ENCODE measurements around the gene GADL1.
A peak's percentile ranks its signal among the peaks of the same experiment; 100 is the strongest.

Gene GADL1

DNA sequence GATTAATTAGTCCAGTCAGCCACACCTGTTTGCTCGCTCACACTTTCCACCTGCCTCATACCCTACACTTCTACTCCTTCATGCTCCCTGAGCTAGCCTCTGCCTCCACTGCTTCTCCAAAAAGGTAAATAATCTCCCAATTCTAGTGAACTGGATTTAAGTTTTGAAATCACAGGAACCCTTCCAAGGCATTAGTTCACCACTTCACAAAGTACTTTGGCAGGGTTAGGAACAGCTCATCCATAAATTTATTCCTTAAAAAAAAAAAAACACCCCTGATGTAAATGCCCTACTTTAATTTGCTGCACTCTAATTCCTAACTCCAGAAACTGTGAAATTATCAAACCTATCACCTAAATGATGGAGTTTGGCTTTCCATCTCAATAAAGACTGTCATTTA is 58.3 kb downstream of the GADL1 start:
- no peak overlapping the region for H2BK120ac ChIP-seq (ENCODE audit: low read depth, low read length)
- no peak overlapping the region for H2AK5ac ChIP-seq (ENCODE audit: low read length, severe bottlenecking)
- H3K27me3 ChIP-seq (ENCODE audit: control insufficient read depth in 1 of 2, insufficient read depth in 1 of 2, low read length in 2 of 2) = peaks cover 0 to 3% of the 10 kb centered on the region in 2 experiments
- H4K91ac ChIP-seq (ENCODE audit: low read length) = no peak overlapping the region
- no peak overlapping the region for H2BK5ac ChIP-seq (ENCODE audit: low read depth, low read length, poor library complexity, severe bottlenecking)
- no peak for DNase-seq
- no peak overlapping the region for H2AFZ ChIP-seq (ENCODE audit: low read depth, low read length)
- no peak overlapping the region for H2BK12ac ChIP-seq (ENCODE audit: low read length in 2 of 2)
- H2BK15ac ChIP-seq (ENCODE audit: low read depth, poor library complexity, severe bottlenecking) = no peak overlapping the region
- H3K79me1 ChIP-seq (replicated peaks; ENCODE audit: low read length, poor library complexity, severe bottlenecking) = no peaks in the 10 kb centered on the region
- H3K9ac ChIP-seq (ENCODE audit: low read length) = no peak overlapping the region
- no peaks in the 10 kb centered on the region for H3K9me3 ChIP-seq (ENCODE audit: control insufficient read depth, low read length)
- H3K23ac ChIP-seq (ENCODE audit: low read length in 2 of 2) = no peak overlapping the region
- H3K4me1 ChIP-seq (ENCODE audit: control insufficient read depth, insufficient read depth, low read depth, low read length) = no peaks in the 10 kb centered on the region
- no peak overlapping the region for H3K14ac ChIP-seq (ENCODE audit: low read length in 2 of 2)
- no peak overlapping the region for H3K4ac ChIP-seq (ENCODE audit: low read depth in 1 of 2, low read length in 2 of 2)
- H3K27ac ChIP-seq (ENCODE audit: low read length, poor library complexity, severe bottlenecking) = no peak overlapping the region
- no peaks in the 10 kb centered on the region for H3K36me3 ChIP-seq (ENCODE audit: control insufficient read depth in 1 of 2, insufficient read depth in 2 of 2, low read depth in 1 of 2, low read length in 2 of 2)
- 98% methylated on average over 1 of the region's 1 CpG for WGBS
- no peak overlapping the region for H3K4me2 ChIP-seq (ENCODE audit: low read length, poor library complexity, severe bottlenecking)
- no peak overlapping the region for H4K8ac ChIP-seq (ENCODE audit: low read length)
- H3K4me3 ChIP-seq (ENCODE audit: insufficient read depth in 1 of 2, low read depth in 1 of 2, low read length in 2 of 2) = peak overlapping the region in 1 of 2 experiments; percentile 5
- H3K18ac ChIP-seq (ENCODE audit: low read depth in 1 of 2, low read length in 2 of 2) = no peak overlapping the region

DNA sequence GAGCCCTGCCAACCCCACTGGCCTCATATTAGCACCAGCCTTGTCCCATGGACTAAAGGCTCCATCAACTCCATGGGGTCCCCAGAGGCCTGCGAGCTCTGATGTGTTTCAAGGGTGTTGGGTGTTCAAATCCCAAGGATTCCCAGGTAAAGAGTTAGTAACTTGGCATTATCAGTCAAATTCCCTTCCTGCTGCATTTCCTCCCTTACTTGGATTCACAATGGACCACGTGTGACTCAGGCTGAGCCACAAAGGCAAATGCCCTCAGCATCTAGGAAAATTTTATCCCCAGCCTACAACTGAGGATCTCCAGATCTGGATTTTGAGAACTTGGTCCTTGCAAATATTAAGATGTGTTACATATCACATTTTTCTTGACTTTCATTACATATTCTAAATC is 58.8 kb downstream of the GADL1 start:
- H3K27ac ChIP-seq (ENCODE audit: low read length, poor library complexity, severe bottlenecking) = no peak overlapping the region
- H4K8ac ChIP-seq (ENCODE audit: low read length) = no peak overlapping the region
- WGBS = 88% methylated on average over 2 of the region's 2 CpGs
- H3K79me1 ChIP-seq (replicated peaks; ENCODE audit: low read length, poor library complexity, severe bottlenecking) = no peaks in the 10 kb centered on the region
- no peak overlapping the region for H2BK5ac ChIP-seq (ENCODE audit: low read depth, low read length, poor library complexity, severe bottlenecking)
- no peak overlapping the region for H4K91ac ChIP-seq (ENCODE audit: low read length)
- no peak overlapping the region for H3K4ac ChIP-seq (ENCODE audit: low read depth in 1 of 2, low read length in 2 of 2)
- DNase-seq = no peak
- no peak overlapping the region for H2BK12ac ChIP-seq (ENCODE audit: low read length in 2 of 2)
- no peak overlapping the region for H3K23ac ChIP-seq (ENCODE audit: low read length in 2 of 2)
- no peak overlapping the region for H3K4me2 ChIP-seq (ENCODE audit: low read length, poor library complexity, severe bottlenecking)
- H3K4me3 ChIP-seq (ENCODE audit: insufficient read depth in 1 of 2, low read depth in 1 of 2, low read length in 2 of 2) = peak overlapping the region in 1 of 2 experiments; percentile 5
- H2BK15ac ChIP-seq (ENCODE audit: low read depth, poor library complexity, severe bottlenecking) = no peak overlapping the region
- no peak overlapping the region for H2AK5ac ChIP-seq (ENCODE audit: low read length, severe bottlenecking)
- H3K18ac ChIP-seq (ENCODE audit: low read depth in 1 of 2, low read length in 2 of 2) = no peak overlapping the region
- no peaks in the 10 kb centered on the region for H3K36me3 ChIP-seq (ENCODE audit: control insufficient read depth in 1 of 2, insufficient read depth in 2 of 2, low read depth in 1 of 2, low read length in 2 of 2)
- no peak overlapping the region for H3K9ac ChIP-seq (ENCODE audit: low read length)
- no peaks in the 10 kb centered on the region for H3K4me1 ChIP-seq (ENCODE audit: control insufficient read depth, insufficient read depth, low read depth, low read length)
- H3K27me3 ChIP-seq (ENCODE audit: control insufficient read depth in 1 of 2, insufficient read depth in 1 of 2, low read length in 2 of 2) = peaks cover 0 to 3% of the 10 kb centered on the region in 2 experiments
- no peaks in the 10 kb centered on the region for H3K9me3 ChIP-seq (ENCODE audit: control insufficient read depth, low read length)
- no peak overlapping the region for H2AFZ ChIP-seq (ENCODE audit: low read depth, low read length)
- no peak overlapping the region for H3K14ac ChIP-seq (ENCODE audit: low read length in 2 of 2)
- H2BK120ac ChIP-seq (ENCODE audit: low read depth, low read length) = no peak overlapping the region

DNA sequence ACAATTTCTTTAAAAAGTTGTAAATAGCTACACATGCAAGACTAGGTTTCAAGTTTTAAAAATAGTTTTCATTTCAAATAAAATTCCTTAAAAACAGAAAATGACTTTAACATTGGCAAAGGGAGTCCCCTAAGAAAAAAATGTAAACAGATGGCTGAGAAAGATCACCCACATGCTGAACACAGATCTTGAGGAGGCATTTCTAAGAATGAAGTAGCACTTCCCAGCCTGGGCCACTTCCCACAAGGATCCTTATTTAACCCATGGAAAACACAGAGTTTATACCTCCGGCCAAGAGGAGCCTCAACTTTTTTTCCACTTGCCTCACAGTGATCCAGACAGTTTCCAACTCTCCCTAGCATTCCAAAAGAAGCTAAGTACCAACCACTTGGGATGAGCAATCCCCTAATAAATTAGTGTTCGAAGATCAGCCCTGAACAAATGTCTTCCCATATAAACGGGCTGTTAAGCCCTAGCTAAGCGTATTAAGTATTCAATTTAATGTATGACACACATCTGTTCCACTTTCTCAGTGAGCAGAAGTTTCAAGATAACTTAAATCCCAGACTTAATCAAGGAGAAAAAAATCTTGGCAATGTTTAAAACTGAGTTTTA is 61.4 kb downstream of the GADL1 start:
- Histone ChIP-seq H4K8ac (ENCODE audit: low read length) (no peak overlapping the region), H3K9ac (ENCODE audit: low read length) (no peak overlapping the region), H3K4ac (ENCODE audit: low read depth in 1 of 2, low read length in 2 of 2) (no peak overlapping the region), H3K4me1 (ENCODE audit: control insufficient read depth, insufficient read depth, low read depth, low read length) (no peaks in the 10 kb centered on the region), H3K18ac (ENCODE audit: low read depth in 1 of 2, low read length in 2 of 2) (no peak overlapping the region), H3K79me1 (replicated peaks; ENCODE audit: low read length, poor library complexity, severe bottlenecking) (no peaks in the 10 kb centered on the region), H3K14ac (ENCODE audit: low read length in 2 of 2) (no peak overlapping the region), H4K91ac (ENCODE audit: low read length) (no peak overlapping the region), H3K27ac (ENCODE audit: low read length, poor library complexity, severe bottlenecking) (no peak overlapping the region), H3K9me3 (ENCODE audit: control insufficient read depth, low read length) (no peaks in the 10 kb centered on the region), H3K4me2 (ENCODE audit: low read length, poor library complexity, severe bottlenecking) (no peak overlapping the region), H3K23ac (ENCODE audit: low read length in 2 of 2) (no peak overlapping the region), H2BK5ac (ENCODE audit: low read depth, low read length, poor library complexity, severe bottlenecking) (no peak overlapping the region), H3K36me3 (ENCODE audit: control insufficient read depth in 1 of 2, insufficient read depth in 2 of 2, low read depth in 1 of 2, low read length in 2 of 2) (no peaks in the 10 kb centered on the region), H2BK12ac (ENCODE audit: low read length in 2 of 2) (no peak overlapping the region), H2BK15ac (ENCODE audit: low read depth, poor library complexity, severe bottlenecking) (no peak overlapping the region), H2BK120ac (ENCODE audit: low read depth, low read length) (no peak overlapping the region), H3K4me3 (ENCODE audit: insufficient read depth in 1 of 2, low read depth in 1 of 2, low read length in 2 of 2) (no peak overlapping the region), H3K27me3 (ENCODE audit: control insufficient read depth in 1 of 2, insufficient read depth in 1 of 2, low read length in 2 of 2) (no peaks in the 10 kb centered on the region), H2AK5ac (ENCODE audit: low read length, severe bottlenecking) (no peak overlapping the region), H2AFZ (ENCODE audit: low read depth, low read length) (no peak overlapping the region)
- DNase-seq = no peak
- WGBS = 57% methylated on average over 3 of the region's 4 CpGs

DNA sequence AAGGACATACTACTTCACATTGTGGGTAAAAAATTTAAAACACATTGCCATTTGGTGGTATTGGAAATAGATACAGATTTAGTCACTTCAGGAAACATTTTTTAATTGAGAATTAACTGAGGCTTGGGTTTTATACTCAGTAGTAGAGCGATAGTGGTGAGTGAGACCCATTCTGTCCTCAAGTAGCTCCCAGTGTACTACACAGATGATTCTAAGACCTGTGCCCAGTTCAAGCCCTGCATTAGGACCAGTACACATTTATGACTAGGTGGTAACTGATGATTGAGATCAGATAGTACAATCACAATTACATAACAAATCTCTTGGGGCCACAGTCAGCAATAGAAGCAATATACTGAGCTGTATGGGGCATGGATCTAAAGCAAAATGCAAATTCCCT is 67.4 kb downstream of the GADL1 start:
- WGBS = 89% methylated on average over 1 of the region's 1 CpG
- Histone ChIP-seq H4K91ac (ENCODE audit: low read length) (no peak overlapping the region), H3K4me1 (ENCODE audit: control insufficient read depth, insufficient read depth, low read depth, low read length) (no peaks in the 10 kb centered on the region)

More for the DNA sequence above, 67.4 kb downstream of the GADL1 start:
- Histone ChIP-seq H3K79me1 (replicated peaks; ENCODE audit: low read length, poor library complexity, severe bottlenecking) (no peaks in the 10 kb centered on the region), H2BK12ac (ENCODE audit: low read length in 2 of 2) (no peak overlapping the region), H3K36me3 (ENCODE audit: control insufficient read depth in 1 of 2, insufficient read depth in 2 of 2, low read depth in 1 of 2, low read length in 2 of 2) (no peaks in the 10 kb centered on the region), H3K4me3 (ENCODE audit: insufficient read depth in 1 of 2, low read depth in 1 of 2, low read length in 2 of 2) (no peak overlapping the region), H3K18ac (ENCODE audit: low read depth in 1 of 2, low read length in 2 of 2) (no peak overlapping the region), H2BK120ac (ENCODE audit: low read depth, low read length) (no peak overlapping the region), H3K9me3 (ENCODE audit: control insufficient read depth, low read length) (no peaks in the 10 kb centered on the region), H3K14ac (ENCODE audit: low read length in 2 of 2) (no peak overlapping the region), H3K9ac (ENCODE audit: low read length) (no peak overlapping the region), H3K27ac (ENCODE audit: low read length, poor library complexity, severe bottlenecking) (no peak overlapping the region), H2BK5ac (ENCODE audit: low read depth, low read length, poor library complexity, severe bottlenecking) (no peak overlapping the region), H2BK15ac (ENCODE audit: low read depth, poor library complexity, severe bottlenecking) (no peak overlapping the region), H3K27me3 (ENCODE audit: control insufficient read depth in 1 of 2, insufficient read depth in 1 of 2, low read length in 2 of 2) (peaks cover 0 to 3% of the 10 kb centered on the region in 2 experiments), H2AK5ac (ENCODE audit: low read length, severe bottlenecking) (no peak overlapping the region), H3K4me2 (ENCODE audit: low read length, poor library complexity, severe bottlenecking) (no peak overlapping the region), H2AFZ (ENCODE audit: low read depth, low read length) (no peak overlapping the region), H3K4ac (ENCODE audit: low read depth in 1 of 2, low read length in 2 of 2) (no peak overlapping the region), H4K8ac (ENCODE audit: low read length) (no peak overlapping the region), H3K23ac (ENCODE audit: low read length in 2 of 2) (no peak overlapping the region)
- no peak for DNase-seq

Data from mesenchymal stem cell (in vitro differentiated cells and primary cell).